Endothelial cell of umbilical vein (primary cell): ENCODE measurements around the gene SYCP3. TPM values are rescaled to one million over a fixed set of nuclear protein-coding genes. Genes with fewer than 3 reads are reported as not detected.

Experiments used
- BruUV-seq: library from RNA; stranded (reverse); fragments of 400-500 nt; replicated peaks from 2 replicates; lab custom pipeline; 2021; lab: Mats Ljungman, UMichigan
- CTCF ChIA-PET: fragments of 300-600, 350-600 bp; sonication (Branson Sonifier 250); formaldehyde crosslinking; loops from one replicate; lab custom pipeline; 2021; ENCODE audit warnings: antibody characterized with exemption, inconsistent platforms; lab: Charles Lee
- POLR2A ChIA-PET: fragments of 300-600, 350-600 bp; sonication (Branson Sonifier 250); formaldehyde crosslinking; loops from one replicate; lab custom pipeline; 2021; ENCODE audit warnings: antibody characterized with exemption, inconsistent platforms; lab: Charles Lee
- DNase-seq: peaks from one replicate; pipeline ENCODE4 v3.0.0-alpha.2; 2011; ENCODE audit warnings: low read depth, low spot score
- FAIRE-seq: peaks from 2 replicates; lab custom pipeline; 2011; peaks lifted over from hg19 to GRCh38; lab: Jason Lieb, UNC
- H2AFZ ChIP-seq: 2 replicates; pipeline ENCODE4 v1.6.0; 2012; ENCODE audit warnings: low read depth, low read length, control low read depth, inconsistent platforms
- H3K27ac ChIP-seq: 2 replicates; pipeline ENCODE4 v1.5.1; 2011; ENCODE audit warnings: low read depth, mild to moderate bottlenecking, control low read depth, low read length, moderate library complexity; ENCODE audit not compliant: insufficient read depth
- H3K27me3 ChIP-seq, 2 experiments: 2 replicates each; pipeline versions ENCODE4 v1.6.0 to v1.6.1; 2011; ENCODE audit warnings: low read length in 2 of 2, mixed read lengths in 1 of 2; ENCODE audit not compliant: control insufficient read depth in 2 of 2, insufficient read depth in 2 of 2
- H3K36me3 ChIP-seq, 2 experiments: 2 replicates in 1 of 2; 3 replicates in 1 of 2; pipeline ENCODE4 v1.5.1; 2011; ENCODE audit warnings: low read length in 2 of 2, mild to moderate bottlenecking in 1 of 2, moderate library complexity in 1 of 2; ENCODE audit not compliant: control insufficient read depth in 2 of 2, insufficient read depth in 2 of 2; ENCODE audit errors: extremely low read depth in 1 of 2
- H3K4me1 ChIP-seq: 3 replicates; pipeline ENCODE4 v1.5.1; 2011; ENCODE audit warnings: mild to moderate bottlenecking, low read length; ENCODE audit not compliant: control insufficient read depth, insufficient read depth; ENCODE audit errors: extremely low read depth
- H3K4me2 ChIP-seq: 2 replicates; pipeline ENCODE4 v1.6.1; 2011; ENCODE audit warnings: low read length, control low read depth, mixed read lengths; ENCODE audit not compliant: insufficient read depth
- H3K4me3 ChIP-seq, 3 experiments: fragments of 200-600 bp in 1 of 3; sonication (generic), shearing (Covaris generic) in 1 of 3; replicated peaks in 1 of 3; 2 replicates each; pipeline ENCODE4 v1.5.1; 2011 to 2016; ENCODE audit warnings: control low read depth in 3 of 3, low read length in 3 of 3, mild to moderate bottlenecking in 2 of 3, inconsistent platforms in 1 of 3, low read depth in 1 of 3, moderate library complexity in 1 of 3; ENCODE audit not compliant: insufficient read depth in 1 of 3
- H3K79me2 ChIP-seq: 2 replicates; pipeline ENCODE4 v1.6.0; 2012; ENCODE audit warnings: low read length, inconsistent platforms; ENCODE audit not compliant: control insufficient read depth, insufficient read depth
- H3K9ac ChIP-seq: replicated peaks from 2 replicates; pipeline ENCODE3; 2011; ENCODE audit warnings: low read length, control low read depth; ENCODE audit not compliant: insufficient read depth; ENCODE audit errors: extremely low read depth
- H3K9me1 ChIP-seq: replicated peaks from 3 replicates; pipeline ENCODE4 v1.6.0; 2011; ENCODE audit warnings: mild to moderate bottlenecking, low read length; ENCODE audit not compliant: control insufficient read depth, insufficient read depth; ENCODE audit errors: extremely low read depth
- H3K9me3 ChIP-seq: replicated peaks from 2 replicates; pipeline ENCODE4 v1.5.1; 2012; ENCODE audit warnings: low read length, inconsistent platforms; ENCODE audit not compliant: control insufficient read depth, insufficient read depth
- H4K20me1 ChIP-seq: replicated peaks from 2 replicates; pipeline ENCODE3; 2011; ENCODE audit warnings: mild to moderate bottlenecking, low read length; ENCODE audit not compliant: control insufficient read depth, insufficient read depth; ENCODE audit errors: extremely low read depth
- EZH2 ChIP-seq: IDR thresholded peaks from 2 replicates; pipeline ENCODE4 v1.6.1; 2012; ENCODE audit warnings: borderline replicate concordance, low read depth, mild to moderate bottlenecking, moderate library complexity, low read length, inconsistent platforms; ENCODE audit not compliant: severe bottlenecking
- FOS ChIP-seq: IDR thresholded peaks from 2 replicates; pipeline ENCODE4 v1.6.1; 2011; ENCODE audit warnings: mild to moderate bottlenecking, low read length, moderate library complexity, borderline replicate concordance; ENCODE audit not compliant: insufficient read depth
- GATA2 ChIP-seq: IDR thresholded peaks from 2 replicates; pipeline ENCODE4 v1.7.0; 2011; ENCODE audit warnings: low read depth, mild to moderate bottlenecking, moderate library complexity, mixed read lengths, low read length; ENCODE audit not compliant: insufficient read length, insufficient read depth
- JUN ChIP-seq: IDR thresholded peaks from 2 replicates; pipeline ENCODE4 v1.6.1; 2011; ENCODE audit warnings: borderline replicate concordance, low read depth; ENCODE audit not compliant: insufficient read length, insufficient read depth
- MYC ChIP-seq: IDR thresholded peaks from one replicate; pipeline ENCODE4 v1.6.1; 2011; ENCODE audit warnings: mild to moderate bottlenecking, low read depth, low read length
- POLR2A ChIP-seq: IDR thresholded peaks from 2 replicates; pipeline ENCODE4 v1.6.1; 2012; ENCODE audit warnings: low read depth, mild to moderate bottlenecking, control low read depth, low read length
- POLR2AphosphoS5 ChIP-seq: IDR thresholded peaks from 2 replicates; pipeline ENCODE4 v1.6.1; 2012; ENCODE audit warnings: low read depth, mild to moderate bottlenecking, control low read depth, low read length, moderate library complexity; ENCODE audit not compliant: insufficient read depth
- dilution Hi-C: fragments of 300-500 bp; cut with MboI; formaldehyde crosslinking; loops from one replicate; pipeline ENCODE4 v1.15.0; 2019; ENCODE audit warnings: low sequenced_read_pairs; ENCODE audit not compliant: extremely low pct_ligation_motif_present
- intact Hi-C: fragments of 100-400 bp; cut with micrococcal nuclease; formaldehyde crosslinking; loops from one replicate; pipeline ENCODE4 v1.10.0; 2022
- polyA plus RNA-seq, 4 experiments: library from polyadenylated mRNA; depleted of rRNA in 3 of 4; stranded (reverse) in 3 of 4; unstranded in 1 of 4; fragments of >200 nt; gene quantifications; 2 replicates each; pipeline versions ENCODE4 v1.2.1 to v1.2.3, GENCODE V29; 2011 to 2012; ENCODE audit warnings: missing spikeins in 1 of 4
- total RNA-seq: library from RNA; stranded (reverse); gene quantifications from 2 replicates; pipeline ENCODE4 v1.2.3, GENCODE V29; 2021
- TF ChIP-seq, protein P1 (sequence below): IDR thresholded peaks from 2 replicates; pipeline ENCODE4 v1.6.1; 2011; ENCODE audit not compliant: insufficient read depth, insufficient read length
- TF ChIP-seq, protein P2 (sequence below), 2 donors: IDR thresholded peaks; 1 replicate in 1 of 2; 2 replicates in 1 of 2; pipeline ENCODE4 v1.5.1; 2011; ENCODE audit warnings: low read length in 2 of 2, mild to moderate bottlenecking in 2 of 2, moderate library complexity in 2 of 2, control low read depth in 1 of 2, inconsistent platforms in 1 of 2, low read depth in 1 of 2; ENCODE audit not compliant: insufficient read depth in 1 of 2; ENCODE audit errors: extremely low read depth in 1 of 2

The SYCP3 gene
- total and polyA plus RNA-seq, 2 donors (not counting 3 experiments of a cell fraction or from before 2014, with no cell fraction given) = 0.29 TPM; not detected in 1

DNA sequence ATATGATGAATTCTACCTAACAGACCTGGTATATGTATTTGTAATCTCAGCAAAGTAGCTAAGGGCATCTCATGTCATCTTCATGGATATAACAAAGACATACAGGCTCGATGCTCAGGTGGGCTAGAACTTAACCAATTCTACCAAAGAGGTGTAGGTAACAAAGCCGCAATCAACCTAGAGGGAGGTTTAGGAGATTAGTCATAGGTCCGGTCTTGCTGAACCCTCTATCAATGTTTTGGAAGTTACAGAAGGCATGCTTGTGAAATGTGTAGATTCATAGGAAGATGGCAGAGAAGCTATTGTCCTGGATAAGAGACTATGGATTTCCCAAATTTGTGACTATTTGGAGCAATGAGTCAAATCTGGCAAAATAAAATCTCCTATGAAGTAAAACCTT is 42.6 kb upstream of the SYCP3 start:
- TF ChIP-seq POLR2A (no peak), FOS (no peak), MYC (no peak), GATA2 (no peak), POLR2AphosphoS5 (no peak), EZH2 (no peak), JUN (no peak)
- TF ChIP-seq, protein P1, sequence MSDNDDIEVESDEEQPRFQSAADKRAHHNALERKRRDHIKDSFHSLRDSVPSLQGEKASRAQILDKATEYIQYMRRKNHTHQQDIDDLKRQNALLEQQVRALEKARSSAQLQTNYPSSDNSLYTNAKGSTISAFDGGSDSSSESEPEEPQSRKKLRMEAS = no peak
- TF ChIP-seq, protein P2, sequence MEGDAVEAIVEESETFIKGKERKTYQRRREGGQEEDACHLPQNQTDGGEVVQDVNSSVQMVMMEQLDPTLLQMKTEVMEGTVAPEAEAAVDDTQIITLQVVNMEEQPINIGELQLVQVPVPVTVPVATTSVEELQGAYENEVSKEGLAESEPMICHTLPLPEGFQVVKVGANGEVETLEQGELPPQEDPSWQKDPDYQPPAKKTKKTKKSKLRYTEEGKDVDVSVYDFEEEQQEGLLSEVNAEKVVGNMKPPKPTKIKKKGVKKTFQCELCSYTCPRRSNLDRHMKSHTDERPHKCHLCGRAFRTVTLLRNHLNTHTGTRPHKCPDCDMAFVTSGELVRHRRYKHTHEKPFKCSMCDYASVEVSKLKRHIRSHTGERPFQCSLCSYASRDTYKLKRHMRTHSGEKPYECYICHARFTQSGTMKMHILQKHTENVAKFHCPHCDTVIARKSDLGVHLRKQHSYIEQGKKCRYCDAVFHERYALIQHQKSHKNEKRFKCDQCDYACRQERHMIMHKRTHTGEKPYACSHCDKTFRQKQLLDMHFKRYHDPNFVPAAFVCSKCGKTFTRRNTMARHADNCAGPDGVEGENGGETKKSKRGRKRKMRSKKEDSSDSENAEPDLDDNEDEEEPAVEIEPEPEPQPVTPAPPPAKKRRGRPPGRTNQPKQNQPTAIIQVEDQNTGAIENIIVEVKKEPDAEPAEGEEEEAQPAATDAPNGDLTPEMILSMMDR (IDR thresholded peaks at IDR 0.05; ENCODE audit: extremely low read depth in 1 of 2, insufficient read depth in 1 of 2, low read depth in 1 of 2, low read length in 2 of 2) = no peak
- intact Hi-C loops (no loop called here), dilution Hi-C loops (no loop called here)
- no peak overlapping the region for H3K4me3 ChIP-seq
- no peaks in the 10 kb centered on the region for H3K4me1 ChIP-seq
- H4K20me1 ChIP-seq = no peaks in the 10 kb centered on the region
- H2AFZ ChIP-seq = no peak overlapping the region
- no peaks in the 10 kb centered on the region for H3K79me2 ChIP-seq
- DNase-seq (no peak), FAIRE-seq (no peak)
- no TSS peak for BruUV-seq
- CTCF ChIA-PET = interaction anchor here (1.0 to 7.4 kb wide), 3 partner anchors 8 to 48 kb away, joined by 4 to 39 read pairs (median 7); partner anchors contain the start of gene GNPTAB
- POLR2A ChIA-PET = no interaction called here
- no peak overlapping the region for H3K4me2 ChIP-seq
- no peaks in the 10 kb centered on the region for H3K36me3 ChIP-seq
- H3K27ac ChIP-seq = no peak overlapping the region
- H3K9me3 ChIP-seq = no peaks in the 10 kb centered on the region
- H3K27me3 ChIP-seq = no peaks in the 10 kb centered on the region
- no peak overlapping the region for H3K9ac ChIP-seq
- H3K9me1 ChIP-seq = no peaks in the 10 kb centered on the region
